Stomach (tissue), 9 donors: ENCODE measurements around the gene REC8. TPM values are rescaled to one million over a fixed set of nuclear protein-coding genes. Genes with fewer than 3 reads are reported as not detected.

Source experiments
- DNase-seq, 2 donors: peaks; one replicate each; pipeline versions ENCODE4 v3.0.0 to v3.0.0-alpha.2; 2013 to 2019
- H3K27ac ChIP-seq, 5 donors: fragments of 200-600 bp in 4 of 5; sonication (generic) in 4 of 5; one replicate each; pipeline ENCODE4 v1.5.1; 2013 to 2019; ENCODE audit warnings: mild to moderate bottlenecking in 1 of 5, moderate library complexity in 1 of 5
- H3K27me3 ChIP-seq, 3 donors: fragments of 200-600 bp; sonication (generic); one replicate each; pipeline ENCODE4 v1.5.1; 2017 to 2019; ENCODE audit warnings: mixed run types in 1 of 3
- H3K36me3 ChIP-seq, 4 donors: fragments of 200-600 bp; sonication (generic); 1 replicate in 3 of 4; 2 replicates in 1 of 4; pipeline ENCODE4 v1.5.1; 2016 to 2019
- H3K4me1 ChIP-seq, 4 donors: fragments of 200-600 bp; sonication (generic); one replicate each; pipeline ENCODE4 v1.5.1; 2016 to 2019
- H3K4me3 ChIP-seq, 4 donors: fragments of 200-600 bp; sonication (generic) in 3 of 4; one replicate each; pipeline ENCODE4 v1.5.1; 2016 to 2019; ENCODE audit warnings: mild to moderate bottlenecking in 1 of 4
- H3K9me3 ChIP-seq, 4 donors: fragments of 200-600 bp; sonication (generic); one replicate each; pipeline ENCODE4 v1.5.1; 2016 to 2019
- EP300 ChIP-seq: sonication (generic); formaldehyde crosslinking; IDR thresholded peaks from one replicate; pipeline ENCODE4 v1.6.1; 2017; ENCODE audit warnings: antibody characterized with exemption
- POLR2A ChIP-seq, 4 donors: fragments of 450-650 bp; IDR thresholded peaks; one replicate each; pipeline ENCODE4 v1.6.1; 2016; ENCODE audit warnings: antibody characterized with exemption in 4 of 4, control low read depth in 2 of 4, mild to moderate bottlenecking in 1 of 4, moderate library complexity in 1 of 4
- POLR2AphosphoS5 ChIP-seq, 3 donors: sonication (generic); formaldehyde crosslinking; IDR thresholded peaks; one replicate each; pipeline ENCODE4 v1.6.1; 2016; ENCODE audit warnings: antibody characterized with exemption in 3 of 3
- WGBS, 5 donors: extraction: QIAGEN DNeasy Blood & Tissue Kit in 3 of 5; methylation state at CpG; one replicate each; pipeline versions ENCODE4 v1.1.5 to v1.1.7; 2013 to 2018; 5-methylcytosine and 5-hydroxymethylcytosine counted together
- intact Hi-C: fragments of 100-400 bp; cut with DNase I; formaldehyde crosslinking; loops from one replicate; pipeline ENCODE4 v1.15.1; 2023; ENCODE audit warnings: low total_unique reads
- polyA plus RNA-seq, 3 donors: library from polyadenylated mRNA; stranded (reverse); fragments of 200-250 nt; gene quantifications; one replicate each; pipeline ENCODE4 v1.2.3, GENCODE V29; 2013
- total RNA-seq, 5 donors: library from RNA; depleted of rRNA; stranded (reverse); fragments of >200 nt; gene quantifications; one replicate each; pipeline versions ENCODE4 v1.1.0 to v1.2.3, GENCODE V29; 2014 to 2016
- TF ChIP-seq, protein P1 (sequence below), 7 experiments: fragments of 450-650 bp in 4 of 7; fragments of 200-600 bp in 3 of 7; sonication (generic) in 3 of 7; IDR thresholded peaks; one replicate each; pipeline ENCODE4 v1.5.1; 2016 to 2019; ENCODE audit warnings: antibody characterized with exemption in 7 of 7, control low read depth in 2 of 7, mild to moderate bottlenecking in 1 of 7
- donor health status: healthy with polysubstance abuse.
- donor health status: Bipolar disorder and iron deficiency.
- donor health status: healthy.

REC8 gene
- total and polyA plus RNA-seq, 8 donors, result 14.5 to 122 (median 42.1) TPM

DNA sequence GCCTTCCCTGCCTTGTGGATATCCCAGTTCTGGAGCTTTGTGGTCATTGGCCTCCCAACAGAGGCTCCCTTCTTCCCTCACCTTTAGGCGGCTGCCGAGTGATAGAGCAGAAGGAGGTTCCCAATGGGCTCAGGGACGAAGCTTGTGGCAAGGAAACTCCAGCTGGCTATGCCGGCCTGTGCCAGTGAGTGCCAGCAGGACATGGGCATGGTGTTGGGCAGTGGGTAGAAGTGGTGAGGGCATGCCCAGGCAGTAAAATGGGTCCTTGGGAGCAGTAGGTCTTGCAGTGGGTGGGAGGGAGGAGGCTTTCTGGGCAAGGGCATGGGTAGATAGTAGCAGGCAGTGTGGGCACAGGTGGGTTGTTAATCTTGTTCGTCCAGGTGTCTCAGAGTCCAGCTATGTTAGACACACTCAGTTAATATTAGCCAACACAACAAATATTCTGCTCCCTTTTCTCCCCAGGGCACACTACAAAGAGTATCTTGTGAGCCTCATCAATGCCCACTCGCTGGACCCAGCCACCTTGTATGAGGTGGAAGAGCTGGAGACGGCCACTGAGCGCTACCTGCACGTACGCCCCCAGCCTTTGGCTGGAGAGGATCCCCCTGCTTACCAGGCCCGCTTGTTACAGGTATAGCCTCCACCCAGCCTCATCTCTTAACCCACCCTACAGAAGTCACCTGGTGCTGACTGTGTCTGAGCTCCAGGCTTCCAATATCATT lies 11.9 kb upstream of the REC8 start:
- Histone ChIP-seq H3K27me3 (no peaks in the 10 kb centered on the region), H3K9me3 (no peaks in the 10 kb centered on the region), H3K36me3 (peaks cover 62 to 81% (median 76%) of the 10 kb centered on the region in 4 donors), H3K4me3 (no peak overlapping the region), H3K27ac (peak overlapping the region; percentile 16 to 97 (median 95)), H3K4me1 (peaks cover 26 to 46% (median 40%) of the 10 kb centered on the region in 4 donors)
- 78 to 89% (median 83%) methylated on average over 11 of the region's 11 CpGs for WGBS, 5 donors
- TF ChIP-seq POLR2A (IDR thresholded peaks at IDR 0.05) (no peak), POLR2AphosphoS5 (IDR thresholded peaks at IDR 0.05) (no peak)
- intact Hi-C loops, result no loop called here
- DNase-seq, result no peak

DNA sequence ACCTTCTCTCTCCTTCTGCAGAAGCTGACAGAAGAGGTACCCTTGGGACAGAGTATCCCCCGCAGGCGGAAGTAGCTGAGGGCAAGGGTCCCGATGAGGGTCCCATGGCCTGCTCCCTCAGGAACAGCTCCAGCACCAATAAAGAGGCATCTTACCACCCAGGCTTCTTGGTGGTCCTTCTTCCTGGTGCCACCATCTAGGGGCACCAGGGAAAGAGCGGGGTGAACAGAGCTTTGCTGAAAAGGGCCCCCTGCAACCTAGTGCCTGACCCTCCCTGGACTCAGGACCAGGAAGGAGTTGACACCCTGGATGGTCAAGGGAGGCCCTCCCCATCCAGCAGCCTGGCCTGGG lies 11.4 kb upstream of the REC8 start:
- H3K27ac ChIP-seq, result peak overlapping the region; percentile 41 to 97 (median 95)
- no peak for DNase-seq
- H3K9me3 ChIP-seq, result no peaks in the 10 kb centered on the region
- H3K4me3 ChIP-seq, result peak overlapping the region in 1 of 4 donors; percentile 71
- TF ChIP-seq POLR2AphosphoS5 (IDR thresholded peaks at IDR 0.05), result no peak
- 87 to 96% (median 94%) methylated on average over 4 of the region's 4 CpGs for WGBS, 5 donors
- intact Hi-C loops, result no loop called here
- H3K27me3 ChIP-seq, result no peaks in the 10 kb centered on the region
- H3K4me1 ChIP-seq, result peaks cover 26 to 52% (median 45%) of the 10 kb centered on the region in 4 donors
- peaks cover 62 to 81% (median 76%) of the 10 kb centered on the region in 4 donors for H3K36me3 ChIP-seq

DNA sequence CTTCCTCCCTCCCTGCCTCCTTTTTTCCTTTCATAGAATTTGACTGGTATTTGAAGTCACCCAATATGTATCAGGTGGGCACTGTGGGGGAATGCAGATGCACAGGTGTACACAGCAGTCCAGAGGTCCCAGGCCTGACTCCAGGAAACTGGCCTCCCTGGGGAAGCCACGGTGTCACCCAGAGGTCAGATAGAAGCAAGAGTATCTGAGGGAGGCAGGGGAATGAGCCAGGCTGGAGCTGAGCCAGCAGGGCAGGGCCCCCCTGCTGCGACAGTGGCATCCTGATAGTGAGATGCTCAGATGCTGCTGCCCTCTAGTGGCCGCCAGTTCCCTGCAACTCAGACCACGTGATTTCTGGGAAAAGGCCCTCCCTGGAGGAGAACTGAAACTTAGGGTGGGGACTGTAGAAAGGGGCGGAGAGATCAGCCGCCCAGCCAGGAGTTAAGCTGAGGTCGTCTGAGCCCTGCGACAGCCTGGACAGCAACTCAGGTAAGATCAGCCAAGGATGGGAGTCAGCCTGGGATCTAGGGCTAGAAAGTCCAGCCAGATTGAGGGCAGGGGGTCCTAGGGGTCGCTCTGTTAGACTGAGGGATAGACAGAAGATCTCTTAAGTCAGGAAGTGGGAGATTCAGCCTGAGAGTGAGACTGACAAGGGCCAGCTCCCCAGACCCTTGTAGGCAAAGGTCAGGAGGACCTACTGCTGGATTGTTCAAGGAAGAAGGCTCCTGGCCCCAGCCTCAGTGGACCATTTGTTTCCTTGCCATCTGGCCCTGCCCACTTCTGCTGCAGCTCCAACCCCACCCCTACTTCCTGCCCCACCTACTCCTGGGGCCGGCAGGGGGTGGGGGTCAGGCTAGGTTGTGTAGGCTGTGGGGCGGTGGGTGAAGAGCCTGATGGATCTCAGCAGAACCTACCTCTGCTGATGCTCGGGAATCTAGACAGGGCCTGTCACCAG lies 10.8 kb upstream of the REC8 start, which contains the start of gene IRF9:
TSS of gene IRF9 (plus strand) at position 416 of the 955 bp plus-strand sequence. CDS start 880 bp downstream, outside the sequence.
- H3K4me3 ChIP-seq, result peak within 1 kb of the TSS; percentile 62 to 80 (median 69)
- peak; percentile 98 for DNase-seq
- H3K9me3 ChIP-seq, result no peaks in the 10 kb centered on the region
- 0 to 1% (median 1%) methylated on average over 12 of the region's 12 CpGs for WGBS, 5 donors
- peaks cover 62 to 81% (median 76%) of the 10 kb centered on the region in 4 donors for H3K36me3 ChIP-seq
- H3K4me1 ChIP-seq, result peaks cover 26 to 55% (median 47%) of the 10 kb centered on the region in 4 donors
- intact Hi-C loops, result no loop called here
- peak; percentile 92 to 99 (median 97) for TF ChIP-seq POLR2AphosphoS5 (IDR thresholded peaks at IDR 0.05)
- TF ChIP-seq EP300, result peak; percentile 57
- TF ChIP-seq, protein P1, sequence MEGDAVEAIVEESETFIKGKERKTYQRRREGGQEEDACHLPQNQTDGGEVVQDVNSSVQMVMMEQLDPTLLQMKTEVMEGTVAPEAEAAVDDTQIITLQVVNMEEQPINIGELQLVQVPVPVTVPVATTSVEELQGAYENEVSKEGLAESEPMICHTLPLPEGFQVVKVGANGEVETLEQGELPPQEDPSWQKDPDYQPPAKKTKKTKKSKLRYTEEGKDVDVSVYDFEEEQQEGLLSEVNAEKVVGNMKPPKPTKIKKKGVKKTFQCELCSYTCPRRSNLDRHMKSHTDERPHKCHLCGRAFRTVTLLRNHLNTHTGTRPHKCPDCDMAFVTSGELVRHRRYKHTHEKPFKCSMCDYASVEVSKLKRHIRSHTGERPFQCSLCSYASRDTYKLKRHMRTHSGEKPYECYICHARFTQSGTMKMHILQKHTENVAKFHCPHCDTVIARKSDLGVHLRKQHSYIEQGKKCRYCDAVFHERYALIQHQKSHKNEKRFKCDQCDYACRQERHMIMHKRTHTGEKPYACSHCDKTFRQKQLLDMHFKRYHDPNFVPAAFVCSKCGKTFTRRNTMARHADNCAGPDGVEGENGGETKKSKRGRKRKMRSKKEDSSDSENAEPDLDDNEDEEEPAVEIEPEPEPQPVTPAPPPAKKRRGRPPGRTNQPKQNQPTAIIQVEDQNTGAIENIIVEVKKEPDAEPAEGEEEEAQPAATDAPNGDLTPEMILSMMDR (IDR thresholded peaks at IDR 0.05), result peak in 6 of 7 experiments; percentile 77 to 99 (median 92)
- TF ChIP-seq POLR2A (IDR thresholded peaks at IDR 0.05), result peak in 1 of 4 donors; percentile 16
- H3K27ac ChIP-seq, result peak within 1 kb of the TSS; percentile 91 to 97 (median 95)
- no peaks in the 10 kb centered on the region for H3K27me3 ChIP-seq

DNA sequence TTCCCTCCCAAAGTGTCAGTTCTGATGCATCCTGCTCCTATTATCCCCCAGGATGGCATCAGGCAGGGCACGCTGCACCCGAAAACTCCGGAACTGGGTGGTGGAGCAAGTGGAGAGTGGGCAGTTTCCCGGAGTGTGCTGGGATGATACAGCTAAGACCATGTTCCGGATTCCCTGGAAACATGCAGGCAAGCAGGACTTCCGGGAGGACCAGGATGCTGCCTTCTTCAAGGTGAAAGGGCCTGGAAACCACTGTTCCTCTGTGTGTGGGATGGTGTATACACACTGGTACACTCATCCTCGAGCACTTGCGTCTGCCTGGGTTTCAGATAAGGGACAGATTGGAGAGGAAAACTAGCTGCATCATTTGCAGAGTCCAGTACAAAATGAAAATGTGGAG lies 9.8 kb upstream of the REC8 start:
- peaks cover 55 to 81% (median 76%) of the 10 kb centered on the region in 4 donors for H3K36me3 ChIP-seq
- no peak for DNase-seq
- WGBS, 5 donors, result 7 to 21% (median 20%) methylated on average over 7 to 8 of the region's 8 CpGs

More for the DNA sequence above, 9.8 kb upstream of the REC8 start:
- Histone ChIP-seq H3K4me3 (peak overlapping the region; percentile 62 to 80 (median 69)), H3K4me1 (peaks cover 26 to 64% (median 47%) of the 10 kb centered on the region in 4 donors), H3K27ac (peak overlapping the region; percentile 56 to 97 (median 95)), H3K9me3 (no peaks in the 10 kb centered on the region), H3K27me3 (no peaks in the 10 kb centered on the region)
- intact Hi-C loops, result no loop called here
- TF ChIP-seq EP300 (no peak), POLR2A (IDR thresholded peaks at IDR 0.05) (no peak), POLR2AphosphoS5 (IDR thresholded peaks at IDR 0.05) (no peak)
- TF ChIP-seq, protein P1 (IDR thresholded peaks at IDR 0.05), result no peak
